Cardiac fibroblast (primary cell): ENCODE results near the gene ACSS2.

Experiments
- DNase-seq, 2 donors: peaks; one replicate each; pipeline versions ENCODE4 v3.0.0 to v3.0.0-alpha.2; 2010; ENCODE audit warnings: low read depth in 2 of 2
- H3K4me3 ChIP-seq, 2 donors: replicated peaks in 1 of 2; 1 replicate in 1 of 2; 2 replicates in 1 of 2; pipeline ENCODE4 v1.5.1; 2011; ENCODE audit warnings: low read depth in 2 of 2, low read length in 2 of 2, mild to moderate bottlenecking in 2 of 2, moderate library complexity in 1 of 2
- TF ChIP-seq, protein P1 (sequence below): IDR thresholded peaks from one replicate; pipeline ENCODE4 v1.5.1; 2011; ENCODE audit warnings: low read depth, mild to moderate bottlenecking, low read length, inconsistent platforms

Gene ACSS2

GRCh38 chr20:34861386-34862084 is 14.9 kb upstream of the ACSS2 start:
- no peak overlapping the region for H3K4me3 ChIP-seq
- no peak for DNase-seq
- TF ChIP-seq, protein P1, sequence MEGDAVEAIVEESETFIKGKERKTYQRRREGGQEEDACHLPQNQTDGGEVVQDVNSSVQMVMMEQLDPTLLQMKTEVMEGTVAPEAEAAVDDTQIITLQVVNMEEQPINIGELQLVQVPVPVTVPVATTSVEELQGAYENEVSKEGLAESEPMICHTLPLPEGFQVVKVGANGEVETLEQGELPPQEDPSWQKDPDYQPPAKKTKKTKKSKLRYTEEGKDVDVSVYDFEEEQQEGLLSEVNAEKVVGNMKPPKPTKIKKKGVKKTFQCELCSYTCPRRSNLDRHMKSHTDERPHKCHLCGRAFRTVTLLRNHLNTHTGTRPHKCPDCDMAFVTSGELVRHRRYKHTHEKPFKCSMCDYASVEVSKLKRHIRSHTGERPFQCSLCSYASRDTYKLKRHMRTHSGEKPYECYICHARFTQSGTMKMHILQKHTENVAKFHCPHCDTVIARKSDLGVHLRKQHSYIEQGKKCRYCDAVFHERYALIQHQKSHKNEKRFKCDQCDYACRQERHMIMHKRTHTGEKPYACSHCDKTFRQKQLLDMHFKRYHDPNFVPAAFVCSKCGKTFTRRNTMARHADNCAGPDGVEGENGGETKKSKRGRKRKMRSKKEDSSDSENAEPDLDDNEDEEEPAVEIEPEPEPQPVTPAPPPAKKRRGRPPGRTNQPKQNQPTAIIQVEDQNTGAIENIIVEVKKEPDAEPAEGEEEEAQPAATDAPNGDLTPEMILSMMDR: no peak

DNA sequence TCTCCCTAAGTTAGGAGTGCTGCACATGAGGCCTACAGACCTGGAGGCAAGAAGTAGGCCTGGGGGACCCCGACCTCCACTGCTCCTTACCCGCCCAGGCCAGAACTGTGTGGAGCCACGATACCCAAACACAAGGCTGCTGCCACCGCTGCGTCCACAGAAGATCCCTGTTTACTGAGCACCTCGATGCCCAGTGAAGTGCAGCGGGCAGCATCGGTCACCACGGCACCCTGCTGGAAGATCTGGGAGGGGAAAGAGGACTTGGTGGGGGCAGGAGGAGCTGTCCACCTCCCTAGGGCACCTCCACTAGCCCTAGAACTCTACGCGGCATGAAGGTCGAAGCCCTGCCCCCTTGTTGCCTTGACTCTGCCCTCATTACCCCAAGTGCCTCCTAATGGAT is 13.7 kb upstream of the ACSS2 start:
- H3K4me3 ChIP-seq: no peak overlapping the region
- no peak for DNase-seq
- TF ChIP-seq, protein P1: no peak

- H3K4me3 ChIP-seq: no peak overlapping the region
- no peak for DNase-seq
- TF ChIP-seq, protein P1: no peak
Observed at GRCh38 chr20:34863421-34863965, 12.9 kb upstream of the ACSS2 start.

DNA sequence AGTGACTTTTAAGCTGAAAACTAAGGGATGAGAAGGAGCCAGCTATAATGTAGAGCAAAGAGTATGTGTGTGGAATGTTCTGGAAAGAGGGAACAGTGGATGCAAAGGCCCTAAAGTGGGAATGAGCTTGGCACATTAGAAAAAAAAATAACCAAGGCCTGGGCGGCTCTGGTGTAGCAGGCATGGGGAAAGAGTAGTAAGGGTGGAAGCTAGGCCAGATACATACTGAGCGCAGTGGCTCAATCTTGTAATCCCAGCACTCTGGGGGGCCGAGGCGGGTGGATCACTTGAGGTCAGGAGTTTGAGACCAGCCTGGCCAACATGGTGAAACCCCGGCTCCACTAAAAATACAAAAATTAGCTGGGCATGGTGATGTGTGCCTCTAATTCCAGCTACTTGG is 12.2 kb upstream of the ACSS2 start:
- TF ChIP-seq, protein P1: no peak
- no peak overlapping the region for H3K4me3 ChIP-seq
- DNase-seq: no peak

GRCh38 chr20:34871320-34871926 is 5.0 kb upstream of the ACSS2 start:
- TF ChIP-seq, protein P1: no peak
- peak overlapping the region in 1 of 2 donors; percentile 58 for H3K4me3 ChIP-seq
- DNase-seq: no peak

GRCh38 chr20:34871966-34872621 is 4.3 kb upstream of the ACSS2 start:
- peak in 1 of 2 donors; percentile 5 for DNase-seq
- H3K4me3 ChIP-seq: peak overlapping the region; percentile 58 to 66
- TF ChIP-seq, protein P1: no peak
